Measurements from ENCODE around the gene UPK1B.
A peak's percentile ranks its signal among the peaks of the same experiment; 100 is the strongest.
"Not testable (repeated sequence)": the region's sequence is repeated elsewhere in the genome, so short reads cannot be mapped to it uniquely, and the experiment has no call there.

Gene UPK1B

DNA sequence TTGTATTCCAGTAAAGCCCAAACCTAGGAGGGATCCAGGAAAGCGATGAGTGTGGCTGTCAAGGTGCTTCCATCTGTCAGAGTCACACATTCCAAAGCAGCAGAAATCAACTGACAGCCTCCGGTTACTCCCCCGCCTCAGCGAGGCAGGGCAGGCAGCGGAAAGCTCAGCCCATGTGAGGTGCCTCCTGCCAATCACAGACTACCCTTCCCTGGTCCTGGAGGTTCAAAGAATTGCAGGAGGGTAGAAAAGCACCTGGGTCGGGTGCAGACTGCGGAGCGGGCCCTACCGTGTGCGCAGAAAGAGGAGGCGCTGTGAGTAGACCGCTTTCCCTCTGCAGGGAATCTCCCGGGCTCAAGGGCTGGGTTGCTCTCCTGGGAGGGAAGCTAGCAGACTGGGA lies at the start of gene UPK1B:
Gene UPK1B (plus strand): TSS at position 274 of the 400 bp plus-strand sequence. CDS start 13,144 bp downstream, outside the sequence.
- DNase-seq (ENCODE audit: low read depth) = no peak

DNA sequence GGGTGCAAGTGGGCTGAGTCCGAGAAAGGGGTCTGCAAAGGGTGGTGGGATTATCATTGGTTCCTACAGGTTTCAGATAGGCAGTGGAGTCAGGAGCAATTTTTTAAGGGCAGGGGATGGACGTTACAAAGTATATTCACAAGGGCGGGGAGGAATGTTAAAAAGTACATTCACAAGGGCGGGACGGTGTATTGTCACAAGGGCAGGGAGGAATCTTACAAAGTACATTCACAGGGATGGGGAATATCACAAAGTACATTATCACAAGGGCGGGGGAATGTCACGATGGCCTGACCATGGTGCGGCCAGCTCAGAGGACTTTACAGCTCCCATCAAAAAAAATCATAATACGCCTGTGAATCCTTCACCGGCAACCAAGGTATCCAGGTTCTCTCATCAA lies 48.1 kb upstream of the UPK1B start:
- DNase-seq (ENCODE audit: low read depth) = no peak

DNA sequence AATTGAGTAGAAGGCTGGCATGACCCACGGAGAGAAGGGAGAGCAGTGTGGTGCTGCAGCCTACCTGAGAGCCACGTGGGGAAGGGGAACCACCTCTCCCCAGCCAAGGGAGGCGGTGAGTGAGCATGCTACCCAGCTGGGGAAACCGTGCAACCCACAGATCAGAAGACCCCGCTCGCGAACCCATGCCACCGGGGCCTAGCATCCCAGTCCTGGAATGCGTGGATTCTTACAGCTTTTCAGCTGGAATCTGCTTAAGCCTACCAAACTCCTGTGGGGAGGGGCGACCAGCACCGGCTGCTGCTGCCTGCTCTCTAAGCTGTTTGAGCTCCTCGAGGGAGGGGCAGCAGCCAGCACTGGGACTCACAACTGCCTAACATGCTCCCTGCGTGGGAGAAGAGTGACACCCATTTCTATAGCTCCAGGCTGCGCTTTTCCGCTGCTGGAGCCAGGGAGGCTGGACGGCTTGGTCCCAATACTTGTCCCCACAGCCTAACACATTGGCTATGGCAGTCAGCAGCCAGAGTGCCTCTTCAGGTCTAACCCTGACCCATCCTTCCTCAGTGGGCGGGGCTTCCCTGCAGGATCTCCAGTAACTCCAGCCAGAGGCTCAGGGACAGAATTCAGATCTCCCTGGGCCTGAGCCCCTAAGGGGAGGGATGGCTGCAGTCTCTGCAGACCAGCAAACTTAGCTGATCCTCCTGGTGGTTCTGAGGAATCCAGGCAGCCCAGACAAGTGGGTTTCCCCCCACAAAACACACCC lies 47.5 kb upstream of the UPK1B start:
- DNase-seq (ENCODE audit: low read depth) = no peak

DNA sequence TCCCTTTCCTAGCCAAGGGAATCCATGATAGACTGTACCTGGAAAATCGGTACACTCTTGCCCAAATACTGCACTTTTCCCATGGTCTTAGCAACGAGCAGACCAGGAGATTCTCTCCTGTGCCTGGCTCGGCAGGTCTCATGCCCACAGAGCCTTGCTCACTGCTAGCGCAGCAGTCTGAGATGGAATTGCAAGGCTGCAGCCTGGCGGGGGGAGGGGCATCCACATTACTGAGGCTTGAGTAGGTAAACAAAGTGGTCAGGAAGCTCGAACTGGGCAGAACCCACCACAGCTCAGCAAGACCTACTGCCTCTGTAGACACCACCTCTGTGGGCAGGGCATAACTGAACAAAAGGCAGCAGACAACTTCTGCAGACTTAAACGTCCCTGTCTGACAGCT lies 43.1 kb upstream of the UPK1B start:
- DNase-seq (ENCODE audit: low read depth) = not testable (repeated sequence)

DNA sequence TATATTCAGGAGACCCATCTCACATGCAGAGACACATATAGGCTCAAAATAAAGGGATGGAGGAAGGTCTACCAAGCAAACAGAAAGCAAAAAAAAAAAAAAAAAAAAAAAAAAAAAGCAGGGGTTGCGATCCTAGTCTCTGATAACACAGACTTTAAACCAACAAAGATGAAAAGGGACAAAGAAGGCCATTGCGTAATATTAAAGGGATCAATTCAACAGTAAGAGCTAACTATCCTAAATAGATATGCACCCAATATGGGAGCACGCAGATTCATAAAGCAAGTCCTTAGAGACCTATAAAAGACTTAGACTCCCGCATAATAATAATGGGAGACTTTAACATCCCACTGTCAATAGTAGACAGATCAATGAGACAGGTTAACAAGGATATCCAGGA lies 41.1 kb upstream of the UPK1B start:
- DNase-seq (ENCODE audit: low read depth) = not testable (repeated sequence)

DNA sequence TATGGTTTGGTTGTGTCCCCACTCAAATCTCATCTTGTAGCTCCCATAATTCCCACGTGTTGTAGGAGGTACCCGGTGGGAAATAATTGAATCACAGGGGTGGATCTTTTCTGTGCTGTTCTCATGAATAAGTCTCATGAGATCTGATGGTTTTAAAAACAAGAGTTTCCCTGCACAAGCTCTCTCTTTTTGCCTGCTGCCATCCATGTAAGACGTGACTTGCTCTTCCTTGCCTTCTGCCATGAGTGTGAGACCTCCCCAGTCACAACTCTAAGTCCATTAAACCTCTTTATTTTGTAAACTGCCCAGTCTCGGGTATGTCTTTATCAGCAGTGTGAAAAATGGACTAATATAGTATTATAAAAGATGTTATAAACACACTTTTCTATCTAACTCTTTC lies 34.0 kb upstream of the UPK1B start:
- not testable (repeated sequence) for DNase-seq (ENCODE audit: low read depth)

DNA sequence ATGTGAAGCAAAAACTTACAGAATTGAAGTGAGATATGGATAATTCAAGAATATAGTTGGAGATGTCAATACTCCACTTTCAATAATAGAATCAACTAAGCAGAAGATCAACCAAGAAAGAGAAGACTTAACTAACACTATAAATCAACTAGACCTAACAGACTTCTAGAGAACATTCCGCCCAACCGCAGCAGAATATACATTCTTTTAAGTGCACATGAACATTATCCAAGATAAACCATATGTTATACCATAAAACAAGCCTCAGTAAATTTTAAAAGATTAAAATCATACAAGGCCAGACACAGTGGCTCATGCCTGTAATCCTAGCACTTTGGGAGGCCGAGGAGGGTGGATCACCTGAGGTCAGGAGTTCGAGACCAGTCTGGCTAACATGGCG lies 32.9 kb upstream of the UPK1B start:
- no peak for DNase-seq (ENCODE audit: low read depth)

DNA sequence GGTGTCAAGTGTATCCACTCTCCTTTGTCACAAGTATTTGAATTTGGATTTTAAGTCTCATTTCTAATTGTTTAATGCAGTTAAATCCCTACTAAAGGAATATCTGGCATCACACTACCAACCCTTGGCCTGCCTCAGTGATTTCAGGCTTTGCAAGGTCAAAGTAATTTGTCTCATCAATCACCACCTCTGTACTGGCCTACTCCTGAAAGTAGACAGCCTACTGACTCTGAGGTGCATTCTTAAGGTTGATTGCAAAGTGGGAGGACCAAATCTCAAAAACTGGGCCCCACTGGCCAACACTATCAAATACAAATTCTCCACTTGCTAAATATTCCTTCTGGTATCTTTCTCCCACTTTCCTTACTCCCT lies 28.3 kb upstream of the UPK1B start:
- no peak for DNase-seq (ENCODE audit: low read depth)

DNA sequence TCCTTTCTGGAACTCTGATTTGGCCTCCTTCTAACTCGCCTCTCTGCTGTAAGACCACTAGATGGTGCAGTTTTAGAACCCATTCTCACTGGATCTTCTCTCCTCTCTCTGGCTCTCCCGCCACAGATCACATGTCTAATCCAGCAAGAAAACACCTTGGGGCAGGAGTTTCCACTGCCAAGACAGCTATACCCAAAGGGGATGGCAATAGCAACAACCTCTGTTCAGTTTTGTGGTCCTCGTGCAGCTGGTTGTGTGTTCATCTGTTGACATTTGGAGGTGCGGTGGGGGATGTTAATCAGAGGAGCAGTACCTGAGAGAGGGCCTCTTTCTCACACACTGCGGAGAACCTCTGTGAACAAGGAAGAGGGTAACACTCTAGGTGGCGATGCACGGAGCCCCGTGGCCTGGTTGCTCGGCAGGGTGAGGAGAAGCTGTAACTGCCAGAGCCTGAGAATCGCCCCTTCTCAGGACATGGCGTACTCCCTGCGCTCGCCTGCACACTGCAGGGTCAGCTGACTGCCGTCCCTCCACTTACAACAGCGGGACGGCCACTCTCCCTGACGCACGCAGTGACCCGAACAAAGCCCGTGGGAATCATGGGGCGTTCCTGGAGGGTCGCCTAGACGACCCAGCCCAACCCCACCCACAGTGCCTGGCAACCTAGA lies 27.8 kb upstream of the UPK1B start, which contains the start of gene TEX55:
Gene TEX55 (plus strand): TSS at position 666 of the 668 bp plus-strand sequence. CDS start 25 bp downstream, outside the sequence.
- DNase-seq (ENCODE audit: low read depth) = peak; percentile 23

DNA sequence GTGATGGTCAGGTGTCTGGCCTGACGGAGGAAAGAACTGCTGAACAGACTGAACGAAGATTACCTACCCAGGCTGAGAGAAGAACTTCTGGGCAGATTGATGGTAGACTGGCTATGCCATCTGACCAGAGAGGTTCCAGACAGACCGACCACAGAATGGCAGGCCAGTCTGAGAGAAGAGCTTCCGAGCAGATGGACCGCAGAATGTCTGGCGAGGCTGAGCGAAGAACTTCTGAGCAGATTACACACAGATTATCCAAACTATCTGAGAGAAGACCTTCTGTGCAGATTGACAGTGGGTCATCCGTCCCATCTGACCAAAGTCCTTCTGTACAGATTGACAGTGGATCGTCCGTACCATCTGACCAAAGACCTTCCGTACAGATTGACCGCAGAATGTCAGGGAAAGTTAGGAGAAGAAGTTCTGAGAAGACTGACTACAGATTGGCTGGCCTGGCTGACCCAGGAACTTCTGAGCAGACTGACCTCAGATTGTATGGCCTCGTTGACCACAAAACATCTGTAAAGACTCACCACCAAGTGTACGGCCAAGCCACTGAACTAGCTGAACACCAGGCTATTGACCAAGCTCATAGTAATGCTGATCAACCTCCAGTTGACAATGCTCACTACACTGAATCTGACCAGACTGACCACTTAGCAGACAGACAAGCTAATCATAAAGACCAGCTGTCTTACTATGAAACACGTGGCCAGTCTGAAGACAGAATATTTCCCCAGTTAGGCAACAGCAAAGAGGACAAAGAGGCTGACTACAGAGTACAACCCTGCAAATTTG lies 26.6 kb upstream of the UPK1B start:
- DNase-seq (ENCODE audit: low read depth) = no peak

DNA sequence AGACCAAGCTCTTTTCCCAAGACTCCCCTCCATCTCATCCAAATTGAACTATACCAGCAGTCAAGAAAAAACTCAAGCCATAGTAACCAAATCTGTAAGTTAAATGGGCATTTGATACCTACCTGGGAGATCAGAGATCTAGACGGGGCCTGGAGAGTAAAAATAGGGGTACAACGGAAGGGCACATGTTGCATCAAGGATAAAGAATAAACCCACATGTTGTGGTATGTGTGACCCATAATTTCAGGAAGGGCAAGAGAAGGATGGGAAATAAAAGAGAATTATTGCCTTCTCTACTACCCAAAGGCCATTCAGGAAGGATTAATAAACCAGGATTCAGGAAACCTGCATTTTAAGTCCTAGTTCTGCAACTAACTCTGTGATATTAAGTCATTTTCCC lies 25.9 kb upstream of the UPK1B start:
- DNase-seq (ENCODE audit: low read depth) = no peak

DNA sequence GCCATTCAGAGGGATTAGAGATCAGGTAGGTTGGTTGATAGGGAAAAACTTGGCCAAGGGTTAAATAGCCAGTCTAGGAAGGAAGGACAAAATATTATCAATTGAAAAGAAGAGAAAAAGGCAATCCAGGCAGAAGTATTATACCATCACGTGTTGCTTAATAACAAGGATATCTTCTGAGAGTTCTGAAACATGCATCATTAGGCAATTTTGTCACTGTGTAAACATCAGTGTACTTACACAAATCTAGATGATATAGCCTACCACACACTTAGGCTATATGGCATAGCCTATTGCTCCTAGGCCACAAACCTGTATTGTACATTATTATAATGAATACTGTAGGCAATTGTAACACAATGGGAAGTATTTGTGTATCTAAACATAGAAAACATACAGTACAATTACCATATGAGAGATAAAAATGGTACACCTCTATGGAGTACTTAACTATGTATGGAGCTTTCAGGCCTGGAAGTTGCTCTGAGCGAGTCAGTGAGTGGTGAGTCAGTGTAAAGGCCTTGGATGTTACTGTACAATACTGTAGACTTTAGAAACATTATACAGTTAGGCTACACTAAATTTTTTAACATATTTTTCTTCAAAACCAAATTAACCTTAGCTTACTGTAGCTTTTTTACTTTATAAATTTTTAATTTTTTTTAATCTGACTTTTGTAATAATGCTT lies 24.8 kb upstream of the UPK1B start:
- DNase-seq (ENCODE audit: low read depth) = peak; percentile 34

DNA sequence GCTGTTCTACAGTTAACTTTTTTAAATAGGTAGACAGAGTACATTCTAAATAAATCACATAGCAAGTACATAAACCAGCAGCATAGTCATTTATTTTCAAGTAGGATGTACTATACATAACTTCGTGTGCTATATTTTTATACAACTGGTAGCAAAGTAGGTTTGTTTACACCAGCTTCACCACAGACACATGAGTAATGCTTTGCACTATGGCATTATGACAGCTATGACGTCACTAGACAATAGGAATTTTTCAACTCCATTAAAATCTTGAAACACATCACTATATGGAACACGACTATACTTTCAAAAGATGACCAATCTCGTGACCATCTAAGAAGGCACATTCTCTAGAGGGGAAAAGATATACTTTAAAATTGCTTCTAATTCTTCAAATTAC lies 23.9 kb upstream of the UPK1B start:
- DNase-seq (ENCODE audit: low read depth) = peak; percentile 60

DNA sequence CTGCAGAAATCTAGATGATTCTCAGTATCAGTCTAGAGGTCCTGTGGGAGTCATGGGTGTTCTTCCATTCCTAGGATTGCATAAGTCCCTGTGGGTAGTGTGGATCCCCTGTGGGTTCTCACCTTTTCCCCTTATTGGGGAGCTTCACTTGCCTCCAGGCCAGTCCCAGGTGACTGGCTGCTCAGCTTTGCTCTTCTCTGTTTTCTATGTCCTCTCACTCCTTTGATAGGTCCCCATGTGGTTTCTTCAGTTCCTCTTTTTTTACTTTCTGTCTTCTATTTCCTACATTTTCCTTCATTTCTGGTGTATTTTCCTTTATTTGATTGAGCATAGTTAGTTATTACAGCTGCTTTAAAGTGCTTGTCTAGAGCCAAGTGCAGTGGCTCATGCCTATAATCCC lies 16.5 kb upstream of the UPK1B start:
- DNase-seq (ENCODE audit: low read depth) = no peak

DNA sequence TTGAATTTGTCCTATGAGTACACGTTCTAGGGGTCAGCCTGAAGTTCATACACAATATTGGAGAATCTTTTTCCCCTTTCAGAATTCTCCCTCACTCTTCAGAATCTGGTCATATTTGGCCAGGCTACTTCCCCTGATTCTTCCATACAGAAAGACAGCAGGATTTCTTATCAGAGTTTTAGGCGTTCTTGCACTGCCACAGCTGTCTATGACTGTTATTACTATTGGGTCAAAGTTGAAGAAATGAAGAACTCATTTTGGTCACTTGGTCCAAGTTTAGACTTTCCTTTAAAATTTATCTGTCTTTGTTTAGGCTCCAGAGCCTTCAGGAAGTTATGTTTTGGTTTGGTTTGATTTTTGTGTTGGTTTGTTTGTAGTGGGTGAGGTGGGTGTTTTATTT lies 15.4 kb upstream of the UPK1B start:
- no peak for DNase-seq (ENCODE audit: low read depth)

DNA sequence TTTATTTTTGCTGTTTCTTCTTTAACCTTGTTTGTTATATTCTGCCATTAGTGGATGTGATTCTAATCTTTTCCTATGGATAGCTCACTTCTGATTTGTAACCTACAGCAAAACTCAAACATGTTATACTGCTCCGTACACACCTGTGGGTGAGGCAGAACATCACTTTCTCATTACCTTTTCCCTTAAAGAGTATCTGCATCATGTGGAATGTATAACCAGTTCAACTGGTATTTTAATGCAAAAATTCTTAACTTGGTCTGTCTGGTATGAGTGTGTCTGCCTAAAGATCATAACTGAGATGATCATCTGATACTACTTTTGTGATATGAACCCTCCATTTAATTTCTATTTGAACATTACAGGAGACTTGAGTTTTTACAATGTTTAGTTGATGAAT lies 13.0 kb upstream of the UPK1B start:
- DNase-seq (ENCODE audit: low read depth) = no peak

DNA sequence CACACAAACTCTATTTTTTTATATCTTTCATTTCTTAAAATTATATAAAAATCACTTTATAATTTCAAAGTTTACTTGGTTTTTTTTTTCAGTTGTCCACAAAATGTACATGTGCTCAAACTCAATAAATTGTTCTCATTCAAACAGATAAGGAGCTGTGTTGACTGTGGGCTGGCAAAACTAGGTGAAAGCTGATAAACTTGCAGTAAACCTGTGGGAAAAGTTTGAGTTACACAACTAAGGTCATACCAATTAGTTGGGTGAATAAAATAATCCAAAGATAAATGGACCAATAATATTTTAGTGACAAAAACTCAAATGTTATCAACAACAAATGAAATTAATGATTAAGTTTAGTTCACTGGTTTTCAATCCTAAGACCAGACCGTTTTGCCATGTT lies 12.6 kb upstream of the UPK1B start:
- no peak for DNase-seq (ENCODE audit: low read depth)

DNA sequence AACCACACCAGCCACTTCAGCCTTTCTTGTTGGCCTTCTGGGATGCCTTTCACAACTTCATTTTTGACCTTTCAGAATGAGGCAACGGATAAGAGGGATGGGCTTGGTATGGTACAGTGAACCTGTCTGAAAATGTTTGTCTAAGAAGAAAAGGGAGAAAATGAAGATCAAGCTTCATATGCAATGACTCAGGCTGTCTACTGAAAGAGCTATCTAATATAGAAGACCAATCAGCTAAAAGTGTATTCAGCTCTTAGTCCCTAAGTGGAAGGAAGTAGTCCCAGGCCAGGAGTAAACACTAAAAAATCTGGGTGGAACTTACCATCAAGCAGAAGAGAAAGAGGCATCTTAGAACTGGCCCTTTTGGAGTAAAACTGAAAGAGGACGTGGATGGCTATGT lies 12.2 kb upstream of the UPK1B start:
- DNase-seq (ENCODE audit: low read depth) = no peak

DNA sequence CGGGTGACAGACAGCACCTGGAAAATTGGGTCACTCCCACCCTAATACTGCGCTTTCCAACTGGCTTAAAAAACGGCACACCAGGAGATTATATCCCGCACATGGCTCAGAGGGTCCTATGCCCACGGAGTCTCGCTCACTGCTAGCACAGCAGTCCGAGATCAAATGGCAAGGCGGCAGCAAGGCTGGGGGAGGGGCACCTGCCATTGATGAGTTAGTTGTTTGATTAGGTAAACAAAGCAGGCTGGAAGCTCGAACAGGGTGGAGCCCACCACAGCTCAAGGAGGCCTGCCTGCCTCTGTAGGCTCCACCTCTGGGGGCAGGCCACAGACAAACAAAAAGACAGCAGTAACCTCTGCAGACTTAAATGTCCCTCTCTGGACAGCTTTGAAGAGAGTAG lies 8.7 kb upstream of the UPK1B start:
- not testable (repeated sequence) for DNase-seq (ENCODE audit: low read depth)

DNA sequence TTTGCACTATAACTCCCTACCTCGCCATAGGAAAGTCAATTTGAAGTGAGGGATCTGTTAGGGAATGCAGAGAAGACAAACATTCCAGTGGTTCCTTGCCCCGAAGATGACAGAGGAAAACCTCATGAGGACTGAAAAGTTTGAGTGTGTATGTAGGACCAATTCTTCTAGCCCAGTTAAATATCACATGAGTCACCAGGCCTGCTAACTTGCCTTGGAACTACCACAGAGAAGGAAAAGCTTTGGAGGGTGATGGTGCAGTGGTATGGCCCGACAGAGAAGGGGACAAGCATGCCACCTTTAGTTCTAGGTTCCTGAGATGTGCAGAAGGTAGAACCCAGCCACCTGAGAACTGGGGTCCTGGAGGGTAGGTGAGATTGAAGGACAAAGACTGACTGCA lies 2.6 kb upstream of the UPK1B start:
- DNase-seq (ENCODE audit: low read depth) = no peak

DNA sequence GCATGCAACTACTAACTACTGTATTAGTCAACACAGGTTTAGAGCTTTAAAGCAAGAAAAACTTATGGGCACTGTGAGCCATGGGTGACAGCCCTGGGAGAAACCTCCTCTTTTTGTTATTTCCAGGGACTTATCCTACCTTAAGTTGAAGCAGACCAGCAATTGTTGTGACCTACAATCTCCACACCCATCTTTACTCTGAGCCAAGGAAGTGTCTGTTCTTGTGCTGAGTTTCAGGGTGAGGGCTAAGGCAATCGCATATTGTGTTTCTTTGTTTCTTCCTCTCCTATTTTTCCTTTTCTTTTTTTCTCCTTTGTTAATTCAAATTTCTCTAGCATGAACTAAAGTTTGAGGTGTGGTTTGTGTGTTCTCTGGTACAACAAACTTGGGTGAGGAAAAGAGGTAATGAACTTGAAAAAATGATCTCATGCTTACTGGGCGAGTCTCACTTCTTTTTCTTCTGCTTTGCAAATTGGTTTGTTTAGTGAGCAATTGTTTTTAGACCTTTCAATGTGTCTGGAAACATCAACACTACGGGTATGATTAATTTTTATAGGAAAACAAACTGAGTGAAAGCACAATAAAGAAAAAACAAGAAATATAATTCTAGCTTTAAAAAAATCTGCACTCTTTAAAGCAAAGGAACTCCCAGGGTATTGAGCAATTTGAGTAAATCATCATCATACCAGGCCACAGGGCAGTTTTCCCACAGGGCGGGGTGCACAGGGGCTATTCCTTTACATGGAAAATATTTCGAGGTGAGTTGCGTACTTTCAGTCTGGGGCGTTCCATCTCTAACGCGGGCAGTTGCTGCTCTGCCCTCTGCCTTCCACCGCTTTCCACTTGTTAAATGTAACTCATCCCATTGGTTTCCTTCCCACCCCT lies 2.7 kb downstream of the UPK1B start:
- no peak for DNase-seq (ENCODE audit: low read depth)
